SK-N-SH (cell line): ENCODE data around the gene RDH16. TPM values are rescaled to one million over a fixed set of nuclear protein-coding genes. Genes with fewer than 3 reads are reported as not detected.

Experiments
- CTCF ChIA-PET: fragments of 300-600, 350-600 bp; formaldehyde crosslinking; extraction: SDS; loops from one replicate; lab custom pipeline; 2021; lab: Yijun Ruan, JAX
- POLR2A ChIA-PET: fragments of 350-600 bp; sonication (Branson Sonifier 250); formaldehyde crosslinking; extraction: SDS; loops from one replicate; lab custom pipeline; 2020; ENCODE audit warnings: antibody characterized with exemption, inconsistent platforms; lab: Yijun Ruan, JAX
- DNase-seq: peaks from one replicate; pipeline ENCODE4 v3.0.0; 2012
- H2AFZ ChIP-seq: fragments of 200-600 bp; sonication (generic); 2 replicates; pipeline ENCODE4 v1.8.1; 2016; ENCODE audit warnings: antibody characterized with exemption, mild to moderate bottlenecking, low read depth
- H3F3A ChIP-seq: fragments of 200-600 bp; sonication (generic); replicated peaks from 2 replicates; pipeline ENCODE3; 2016; ENCODE audit warnings: antibody characterized with exemption, mild to moderate bottlenecking; ENCODE audit not compliant: insufficient read depth
- H3K27ac ChIP-seq, 2 experiments: fragments of 200-500 bp in 1 of 2; fragments of 200-600 bp in 1 of 2; sonication (Bioruptor generic) in 1 of 2; sonication (generic), shearing (Covaris generic) in 1 of 2; 2 replicates each; pipeline versions ENCODE4 v1.5.1 to v1.6.1; 2014 to 2016; ENCODE audit warnings: low read depth in 2 of 2, inconsistent platforms in 1 of 2, low read length in 1 of 2, mild to moderate bottlenecking in 1 of 2, mixed read lengths in 1 of 2
- H3K27me3 ChIP-seq: fragments of 200-600 bp; sonication (generic), shearing (Covaris generic); 2 replicates; pipeline ENCODE4 v1.6.1; 2016; ENCODE audit warnings: mixed run types; ENCODE audit not compliant: insufficient read depth
- H3K36me3 ChIP-seq, 2 experiments: fragments of 200-500 bp in 1 of 2; fragments of 200-600 bp in 1 of 2; sonication (Bioruptor generic) in 1 of 2; sonication (generic) in 1 of 2; replicated peaks in 1 of 2; 2 replicates each; pipeline versions ENCODE3 to v1.5.1; 2014 to 2016; ENCODE audit warnings: low read length in 1 of 2, mild to moderate bottlenecking in 1 of 2; ENCODE audit not compliant: insufficient read depth in 2 of 2, control insufficient read depth in 1 of 2
- H3K4me1 ChIP-seq, 2 experiments: fragments of 200-500 bp in 1 of 2; fragments of 200-600 bp in 1 of 2; sonication (Bioruptor generic) in 1 of 2; sonication (generic), shearing (Covaris generic) in 1 of 2; 2 replicates each; pipeline versions ENCODE4 v1.5.1 to v1.6.1; 2014 to 2016; ENCODE audit warnings: low read depth in 1 of 2, low read length in 1 of 2, mixed run types in 1 of 2; ENCODE audit not compliant: insufficient read depth in 2 of 2, control insufficient read depth in 1 of 2
- H3K4me2 ChIP-seq: fragments of 200-600 bp; sonication (generic), shearing (Covaris generic); 2 replicates; pipeline ENCODE4 v1.6.1; 2017; ENCODE audit warnings: mixed run types
- H3K4me3 ChIP-seq, 2 experiments: fragments of 200-500 bp in 1 of 2; fragments of 200-600 bp in 1 of 2; sonication (Bioruptor generic) in 1 of 2; sonication (generic), shearing (Covaris generic) in 1 of 2; 2 replicates each; pipeline versions ENCODE4 v1.5.1 to v1.8.1; 2014 to 2016; ENCODE audit warnings: low read depth in 2 of 2, inconsistent platforms in 1 of 2, low read length in 1 of 2, mild to moderate bottlenecking in 1 of 2, mixed read lengths in 1 of 2, moderate library complexity in 1 of 2
- H3K79me2 ChIP-seq: fragments of 200-600 bp; sonication (generic); 2 replicates; pipeline ENCODE4 v1.8.1; 2017; ENCODE audit warnings: mild to moderate bottlenecking; ENCODE audit not compliant: insufficient read depth
- H3K9ac ChIP-seq: fragments of 200-600 bp; sonication (generic); 2 replicates; pipeline ENCODE4 v1.6.1; 2017; ENCODE audit warnings: mixed run types
- H3K9me2 ChIP-seq: fragments of 200-600 bp; sonication (generic); 2 replicates; pipeline ENCODE4 v1.6.1; 2017; ENCODE audit warnings: mixed run types
- H3K9me3 ChIP-seq: fragments of 200-600 bp; sonication (generic); 2 replicates; pipeline ENCODE4 v1.6.1; 2017; ENCODE audit warnings: mixed run types, mild to moderate bottlenecking, moderate library complexity
- H4K20me1 ChIP-seq: fragments of 200-600 bp; sonication (generic); 2 replicates; pipeline ENCODE4 v1.6.1; 2017; ENCODE audit warnings: mild to moderate bottlenecking, mixed run types; ENCODE audit not compliant: insufficient read depth
- CHD2 ChIP-seq: fragments of 150-350 bp; IDR thresholded peaks from 2 replicates; pipeline ENCODE4 v1.6.1; 2018; ENCODE audit warnings: low read length; ENCODE audit not compliant: partially characterized antibody
- EZH2phosphoT487 ChIP-seq: fragments of 200-600 bp; sonication (generic); IDR thresholded peaks from 2 replicates; pipeline ENCODE4 v1.6.1; 2017; ENCODE audit warnings: low read depth, mixed run types, mild to moderate bottlenecking, antibody characterized with exemption, moderate library complexity, borderline replicate concordance
- FOSL2 ChIP-seq: IDR thresholded peaks from 2 replicates; pipeline ENCODE4 v1.4.0; 2012; ENCODE audit warnings: low read depth, mild to moderate bottlenecking, moderate library complexity, borderline replicate concordance
- GABPA ChIP-seq: IDR thresholded peaks from 2 replicates; pipeline ENCODE4 v1.4.0; 2012; ENCODE audit warnings: low read depth, mild to moderate bottlenecking
- GATA2 ChIP-seq: sonication (generic); formaldehyde crosslinking; IDR thresholded peaks from 2 replicates; pipeline ENCODE4 v1.5.0; 2020; ENCODE audit warnings: mild to moderate bottlenecking, missing genetic modification reagents
- JUND ChIP-seq: IDR thresholded peaks from 2 replicates; pipeline ENCODE4 v1.4.0; 2012
- MEF2A ChIP-seq: IDR thresholded peaks from 2 replicates; pipeline ENCODE4 v1.4.0; 2012; ENCODE audit warnings: low read depth, borderline replicate concordance
- MXI1 ChIP-seq: IDR thresholded peaks from 2 replicates; pipeline ENCODE4 v1.6.1; 2012; ENCODE audit warnings: mild to moderate bottlenecking, low read depth, low read length, improper control_type of control experiment
- POLR2AphosphoS5 ChIP-seq: IDR thresholded peaks from 2 replicates; pipeline ENCODE4 v1.6.1; 2012; ENCODE audit warnings: low read depth, low read length
- RAD21 ChIP-seq: IDR thresholded peaks from 2 replicates; pipeline ENCODE4 v1.6.1; 2012; ENCODE audit warnings: mild to moderate bottlenecking, low read length
- RCOR1 ChIP-seq: fragments of 150-350 bp; IDR thresholded peaks from 2 replicates; pipeline ENCODE4 v1.6.1; 2017; ENCODE audit warnings: antibody characterized with exemption, low read length
- SIN3A ChIP-seq: IDR thresholded peaks from 2 replicates; pipeline ENCODE4 v1.6.1; 2012; ENCODE audit warnings: low read depth, mild to moderate bottlenecking, low read length, moderate library complexity, borderline replicate concordance
- TAF1 ChIP-seq: IDR thresholded peaks from 2 replicates; pipeline ENCODE4 v1.6.1; 2012; ENCODE audit warnings: low read depth, mild to moderate bottlenecking, low read length, moderate library complexity, borderline replicate concordance
- TCF12 ChIP-seq: IDR thresholded peaks from 2 replicates; pipeline ENCODE4 v1.4.0; 2012
- TEAD4 ChIP-seq: IDR thresholded peaks from 2 replicates; pipeline ENCODE4 v1.4.0; 2012; ENCODE audit warnings: mild to moderate bottlenecking, borderline replicate concordance; ENCODE audit not compliant: insufficient read depth
- YY1 ChIP-seq: IDR thresholded peaks from 2 replicates; pipeline ENCODE4 v1.4.0; 2012; ENCODE audit warnings: low read depth, mild to moderate bottlenecking
- WGBS: methylation state at CpG from one replicate; pipeline ENCODE4 v1.1.6; 2017; ENCODE audit warnings: low lambda C conversion rate; 5-methylcytosine and 5-hydroxymethylcytosine counted together
- polyA plus RNA-seq, 3 experiments: library from polyadenylated mRNA; depleted of rRNA; stranded (reverse); fragments of >200 nt; gene quantifications; 2 replicates each; pipeline ENCODE4 v1.2.3, GENCODE V29; 2012
- TF ChIP-seq, protein P1 (sequence below): fragments of 200-600 bp; sonication (generic); IDR thresholded peaks from 2 replicates; pipeline ENCODE4 v1.6.1; 2017; ENCODE audit warnings: antibody characterized with exemption, mild to moderate bottlenecking, moderate library complexity
- TF ChIP-seq, protein P2 (sequence below): IDR thresholded peaks from 2 replicates; pipeline ENCODE4; 2012
- TF ChIP-seq, protein P3 (sequence below): IDR thresholded peaks from 2 replicates; pipeline ENCODE4 v1.4.0; 2012; ENCODE audit warnings: low read depth
- TF ChIP-seq, protein P4 (sequence below): IDR thresholded peaks from 2 replicates; pipeline ENCODE4 v1.4.0; 2012; ENCODE audit warnings: low read depth, borderline replicate concordance

The RDH16 gene
- polyA plus RNA-seq, 1 of the 3 experiments (the other 2 are of a cell fraction) = 0.12 TPM

GRCh38 chr12:56990648-56991318 lies 33.4 kb upstream of the RDH16 start (continued):
- TF ChIP-seq, protein P1, sequence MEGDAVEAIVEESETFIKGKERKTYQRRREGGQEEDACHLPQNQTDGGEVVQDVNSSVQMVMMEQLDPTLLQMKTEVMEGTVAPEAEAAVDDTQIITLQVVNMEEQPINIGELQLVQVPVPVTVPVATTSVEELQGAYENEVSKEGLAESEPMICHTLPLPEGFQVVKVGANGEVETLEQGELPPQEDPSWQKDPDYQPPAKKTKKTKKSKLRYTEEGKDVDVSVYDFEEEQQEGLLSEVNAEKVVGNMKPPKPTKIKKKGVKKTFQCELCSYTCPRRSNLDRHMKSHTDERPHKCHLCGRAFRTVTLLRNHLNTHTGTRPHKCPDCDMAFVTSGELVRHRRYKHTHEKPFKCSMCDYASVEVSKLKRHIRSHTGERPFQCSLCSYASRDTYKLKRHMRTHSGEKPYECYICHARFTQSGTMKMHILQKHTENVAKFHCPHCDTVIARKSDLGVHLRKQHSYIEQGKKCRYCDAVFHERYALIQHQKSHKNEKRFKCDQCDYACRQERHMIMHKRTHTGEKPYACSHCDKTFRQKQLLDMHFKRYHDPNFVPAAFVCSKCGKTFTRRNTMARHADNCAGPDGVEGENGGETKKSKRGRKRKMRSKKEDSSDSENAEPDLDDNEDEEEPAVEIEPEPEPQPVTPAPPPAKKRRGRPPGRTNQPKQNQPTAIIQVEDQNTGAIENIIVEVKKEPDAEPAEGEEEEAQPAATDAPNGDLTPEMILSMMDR = no peak
- TF ChIP-seq MXI1 = no peak
- no peak for TF ChIP-seq GABPA
- TF ChIP-seq FOSL2 = no peak
- no peak for TF ChIP-seq JUND

DNA sequence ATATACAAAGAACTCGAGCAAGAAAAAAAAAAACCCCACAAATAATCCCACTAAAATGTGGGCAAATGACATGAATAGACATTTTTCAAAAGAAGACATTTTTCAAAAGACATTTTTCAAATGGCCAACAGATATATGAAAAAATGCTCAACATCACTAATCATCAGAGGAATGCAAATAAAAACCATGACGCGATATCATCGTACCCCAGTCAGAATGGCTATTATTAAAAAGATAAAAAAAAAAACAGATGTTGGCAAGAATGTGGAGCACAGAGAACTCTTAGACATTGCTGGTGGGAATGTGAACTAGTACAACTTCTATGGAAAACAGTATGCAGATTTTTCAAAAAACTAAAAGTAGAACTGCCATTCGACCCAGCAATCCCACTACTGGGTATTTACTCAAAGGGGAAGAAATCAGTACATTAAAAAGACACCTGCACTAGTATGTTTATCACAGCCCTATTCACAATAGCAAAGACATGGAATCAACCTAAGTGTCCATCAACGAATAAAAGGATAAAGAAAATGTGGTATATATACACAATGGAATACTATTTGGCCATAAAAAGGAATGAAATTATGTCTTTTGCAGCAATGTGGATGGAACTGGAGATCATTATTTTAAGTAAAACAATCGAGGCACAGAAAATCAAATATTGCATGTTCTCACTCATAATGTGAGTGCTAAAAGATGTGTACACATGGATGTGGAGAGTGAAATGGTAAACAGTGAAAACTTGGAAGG lies 32.6 kb upstream of the RDH16 start:
- DNase-seq = no peak
- H3K9me3 ChIP-seq = no peaks in the 10 kb centered on the region
- no peaks in the 10 kb centered on the region for H3F3A ChIP-seq
- H3K79me2 ChIP-seq = no peaks in the 10 kb centered on the region
- H3K9me2 ChIP-seq = no peaks in the 10 kb centered on the region
- ChIA-PET CTCF (interaction anchor here (0.5 to 4.2 kb wide), 4 partner anchors 10 to 1273 kb away, joined by 3 to 69 read pairs (median 4); partner anchors contain the start of gene ZBTB39), POLR2A (no interaction called here)
- no peaks in the 10 kb centered on the region for H4K20me1 ChIP-seq
- H3K27ac ChIP-seq = no peak overlapping the region
- no peak overlapping the region for H3K4me3 ChIP-seq
- no peak overlapping the region for H3K9ac ChIP-seq
- H3K36me3 ChIP-seq = no peaks in the 10 kb centered on the region
- H2AFZ ChIP-seq = no peak overlapping the region
- 52% methylated on average over 7 of the region's 7 CpGs for WGBS
- no peak overlapping the region for H3K4me2 ChIP-seq
- TF ChIP-seq CHD2 (no peak), RAD21 (no peak), TAF1 (no peak), GATA2 (CRISPR knock-in tag) (no peak), YY1 (no peak), POLR2AphosphoS5 (no peak), SIN3A (no peak), GABPA (no peak), RCOR1 (no peak), FOSL2 (no peak), EZH2phosphoT487 (no peak), TEAD4 (no peak), TCF12 (no peak), MEF2A (no peak)
- TF ChIP-seq, protein P1 = no peak
- TF ChIP-seq, protein P2, sequence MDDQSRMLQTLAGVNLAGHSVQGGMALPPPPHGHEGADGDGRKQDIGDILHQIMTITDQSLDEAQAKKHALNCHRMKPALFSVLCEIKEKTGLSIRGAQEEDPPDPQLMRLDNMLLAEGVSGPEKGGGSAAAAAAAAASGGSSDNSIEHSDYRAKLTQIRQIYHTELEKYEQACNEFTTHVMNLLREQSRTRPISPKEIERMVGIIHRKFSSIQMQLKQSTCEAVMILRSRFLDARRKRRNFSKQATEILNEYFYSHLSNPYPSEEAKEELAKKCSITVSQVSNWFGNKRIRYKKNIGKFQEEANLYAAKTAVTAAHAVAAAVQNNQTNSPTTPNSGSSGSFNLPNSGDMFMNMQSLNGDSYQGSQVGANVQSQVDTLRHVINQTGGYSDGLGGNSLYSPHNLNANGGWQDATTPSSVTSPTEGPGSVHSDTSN = no peak
- TF ChIP-seq, protein P3, sequence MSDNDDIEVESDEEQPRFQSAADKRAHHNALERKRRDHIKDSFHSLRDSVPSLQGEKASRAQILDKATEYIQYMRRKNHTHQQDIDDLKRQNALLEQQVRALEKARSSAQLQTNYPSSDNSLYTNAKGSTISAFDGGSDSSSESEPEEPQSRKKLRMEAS = no peak
- TF ChIP-seq, protein P4, sequence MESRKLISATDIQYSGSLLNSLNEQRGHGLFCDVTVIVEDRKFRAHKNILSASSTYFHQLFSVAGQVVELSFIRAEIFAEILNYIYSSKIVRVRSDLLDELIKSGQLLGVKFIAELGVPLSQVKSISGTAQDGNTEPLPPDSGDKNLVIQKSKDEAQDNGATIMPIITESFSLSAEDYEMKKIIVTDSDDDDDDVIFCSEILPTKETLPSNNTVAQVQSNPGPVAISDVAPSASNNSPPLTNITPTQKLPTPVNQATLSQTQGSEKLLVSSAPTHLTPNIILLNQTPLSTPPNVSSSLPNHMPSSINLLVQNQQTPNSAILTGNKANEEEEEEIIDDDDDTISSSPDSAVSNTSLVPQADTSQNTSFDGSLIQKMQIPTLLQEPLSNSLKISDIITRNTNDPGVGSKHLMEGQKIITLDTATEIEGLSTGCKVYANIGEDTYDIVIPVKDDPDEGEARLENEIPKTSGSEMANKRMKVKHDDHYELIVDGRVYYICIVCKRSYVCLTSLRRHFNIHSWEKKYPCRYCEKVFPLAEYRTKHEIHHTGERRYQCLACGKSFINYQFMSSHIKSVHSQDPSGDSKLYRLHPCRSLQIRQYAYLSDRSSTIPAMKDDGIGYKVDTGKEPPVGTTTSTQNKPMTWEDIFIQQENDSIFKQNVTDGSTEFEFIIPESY = no peak
- no peaks in the 10 kb centered on the region for H3K27me3 ChIP-seq
- H3K4me1 ChIP-seq = peaks cover 0 to 2% of the 10 kb centered on the region in 2 experiments; a peak in 2 of 4 replicates
